ENCODE data around the gene HNRNPA3. TPM values are rescaled to one million over a fixed set of nuclear protein-coding genes. Genes with fewer than 3 reads are reported as not detected.

HNRNPA3 gene
- total and polyA plus RNA-seq, 2 of the 13 experiments (the other 11 are each of a cell fraction or from before 2014, with no cell fraction given) = 73.3 to 97.7 TPM

DNA sequence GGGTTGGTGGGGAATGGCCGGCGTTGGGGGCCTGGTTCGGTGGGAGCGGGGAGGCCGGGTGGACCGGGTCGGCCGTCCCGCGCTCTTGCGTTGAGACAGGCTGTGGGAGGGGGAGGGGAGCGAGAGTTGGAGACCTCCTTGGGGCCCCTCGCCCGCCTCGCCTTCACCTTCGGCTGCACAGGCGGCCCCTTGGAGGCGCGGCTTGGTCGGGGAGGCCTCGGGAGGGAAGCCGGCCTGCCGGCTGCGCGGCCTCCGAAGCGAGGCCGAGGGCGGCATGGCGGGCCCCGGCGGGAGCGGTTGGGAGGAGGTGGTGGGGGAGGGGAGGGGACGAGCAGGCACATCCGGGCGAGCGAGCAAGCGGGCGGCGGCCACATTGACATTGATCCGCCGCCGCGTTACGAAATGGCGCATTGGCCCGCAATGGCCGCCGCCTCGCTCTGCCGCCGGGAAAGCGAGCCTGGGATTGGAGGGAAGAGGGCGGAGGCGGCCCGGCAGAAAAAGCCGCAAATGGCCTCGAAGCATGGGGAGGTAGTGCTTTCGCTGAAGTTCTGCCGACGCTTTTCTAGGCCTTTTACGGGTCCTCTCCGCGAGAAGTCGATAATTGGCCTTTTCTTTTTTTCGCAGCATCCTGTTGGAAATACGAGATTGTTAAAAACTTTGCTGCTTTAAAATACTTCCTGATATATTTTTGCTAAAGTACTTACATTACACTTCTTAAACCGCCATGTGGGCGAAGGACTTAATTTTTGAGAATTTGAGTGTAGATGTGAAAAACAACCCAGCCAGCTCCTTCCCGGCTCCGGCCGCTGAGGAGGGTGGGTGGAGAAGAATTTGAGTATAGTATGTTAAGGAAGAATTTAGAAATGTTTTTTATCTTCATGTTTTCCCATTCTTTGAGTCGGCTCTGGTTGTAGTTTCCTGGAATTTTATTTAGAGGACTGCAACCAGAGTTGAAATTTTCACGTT lies 580 bp downstream of the HNRNPA3 start (continued):
- TF ChIP-seq SP5 (CRISPR knock-in tag; IDR thresholded peaks at IDR 0.05; ENCODE audit: borderline replicate concordance, low read depth) = peak; percentile 78
- peak; percentile 25 for TF ChIP-seq U2AF1 (optimal IDR thresholded peaks at IDR 0.05; ENCODE audit: low read depth, low read length)
- peak; percentile 78; the same call in 1 of the 2 replicates for TF ChIP-seq ZNF768 (CRISPR knock-in tag; IDR thresholded peaks at IDR 0.05)
- no peak for TF ChIP-seq EZH2 (conservative IDR thresholded peaks at IDR 0.05; ENCODE audit: low read depth, low read length)
- TF ChIP-seq KLF12 (CRISPR knock-in tag; IDR thresholded peaks at IDR 0.05; ENCODE audit: borderline replicate concordance) = 0 out of 2 replicates have a peak, but pooled peaks have one; percentile 7
- TF ChIP-seq TOPORS (CRISPR knock-in tag; IDR thresholded peaks at IDR 0.05) = no peak; the same call in 1 of the 2 replicates
- TF ChIP-seq, protein P1, sequence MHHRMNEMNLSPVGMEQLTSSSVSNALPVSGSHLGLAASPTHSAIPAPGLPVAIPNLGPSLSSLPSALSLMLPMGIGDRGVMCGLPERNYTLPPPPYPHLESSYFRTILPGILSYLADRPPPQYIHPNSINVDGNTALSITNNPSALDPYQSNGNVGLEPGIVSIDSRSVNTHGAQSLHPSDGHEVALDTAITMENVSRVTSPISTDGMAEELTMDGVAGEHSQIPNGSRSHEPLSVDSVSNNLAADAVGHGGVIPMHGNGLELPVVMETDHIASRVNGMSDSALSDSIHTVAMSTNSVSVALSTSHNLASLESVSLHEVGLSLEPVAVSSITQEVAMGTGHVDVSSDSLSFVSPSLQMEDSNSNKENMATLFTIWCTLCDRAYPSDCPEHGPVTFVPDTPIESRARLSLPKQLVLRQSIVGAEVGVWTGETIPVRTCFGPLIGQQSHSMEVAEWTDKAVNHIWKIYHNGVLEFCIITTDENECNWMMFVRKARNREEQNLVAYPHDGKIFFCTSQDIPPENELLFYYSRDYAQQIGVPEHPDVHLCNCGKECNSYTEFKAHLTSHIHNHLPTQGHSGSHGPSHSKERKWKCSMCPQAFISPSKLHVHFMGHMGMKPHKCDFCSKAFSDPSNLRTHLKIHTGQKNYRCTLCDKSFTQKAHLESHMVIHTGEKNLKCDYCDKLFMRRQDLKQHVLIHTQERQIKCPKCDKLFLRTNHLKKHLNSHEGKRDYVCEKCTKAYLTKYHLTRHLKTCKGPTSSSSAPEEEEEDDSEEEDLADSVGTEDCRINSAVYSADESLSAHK (CRISPR knock-in tag; IDR thresholded peaks at IDR 0.05; ENCODE audit: borderline replicate concordance) = no peak
- TF ChIP-seq RXRA (CRISPR knock-in tag; IDR thresholded peaks at IDR 0.05) = peak; percentile 84
- TF ChIP-seq ZNF224 (CRISPR knock-in tag; IDR thresholded peaks at IDR 0.05) = no peak
- TF ChIP-seq, protein P2, sequence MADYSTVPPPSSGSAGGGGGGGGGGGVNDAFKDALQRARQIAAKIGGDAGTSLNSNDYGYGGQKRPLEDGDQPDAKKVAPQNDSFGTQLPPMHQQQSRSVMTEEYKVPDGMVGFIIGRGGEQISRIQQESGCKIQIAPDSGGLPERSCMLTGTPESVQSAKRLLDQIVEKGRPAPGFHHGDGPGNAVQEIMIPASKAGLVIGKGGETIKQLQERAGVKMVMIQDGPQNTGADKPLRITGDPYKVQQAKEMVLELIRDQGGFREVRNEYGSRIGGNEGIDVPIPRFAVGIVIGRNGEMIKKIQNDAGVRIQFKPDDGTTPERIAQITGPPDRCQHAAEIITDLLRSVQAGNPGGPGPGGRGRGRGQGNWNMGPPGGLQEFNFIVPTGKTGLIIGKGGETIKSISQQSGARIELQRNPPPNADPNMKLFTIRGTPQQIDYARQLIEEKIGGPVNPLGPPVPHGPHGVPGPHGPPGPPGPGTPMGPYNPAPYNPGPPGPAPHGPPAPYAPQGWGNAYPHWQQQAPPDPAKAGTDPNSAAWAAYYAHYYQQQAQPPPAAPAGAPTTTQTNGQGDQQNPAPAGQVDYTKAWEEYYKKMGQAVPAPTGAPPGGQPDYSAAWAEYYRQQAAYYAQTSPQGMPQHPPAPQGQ (CRISPR knock-in tag; IDR thresholded peaks at IDR 0.05; ENCODE audit: borderline replicate concordance) = no peak
- TF ChIP-seq CCDC6 (CRISPR knock-in tag; IDR thresholded peaks at IDR 0.05) = peak; percentile 80
- TF ChIP-seq, protein P3, sequence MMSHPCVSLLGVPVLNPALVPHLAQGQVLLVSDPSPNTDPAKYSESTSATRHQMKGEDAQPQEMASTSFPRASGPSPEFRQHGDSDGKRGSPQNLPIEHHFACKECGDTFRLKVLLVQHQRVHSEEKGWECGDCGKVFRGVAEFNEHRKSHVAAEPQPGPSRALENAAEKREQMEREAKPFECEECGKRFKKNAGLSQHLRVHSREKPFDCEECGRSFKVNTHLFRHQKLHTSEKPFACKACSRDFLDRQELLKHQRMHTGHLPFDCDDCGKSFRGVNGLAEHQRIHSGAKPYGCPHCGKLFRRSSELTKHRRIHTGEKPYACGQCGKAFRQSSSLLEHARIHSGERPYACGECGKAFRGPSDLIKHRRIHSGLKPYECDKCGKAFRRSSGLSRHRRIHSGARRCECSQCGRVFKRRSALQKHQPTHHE (CRISPR knock-in tag; IDR thresholded peaks at IDR 0.05; ENCODE audit: borderline replicate concordance) = no peak; the same call in 1 of the 2 replicates
- TF ChIP-seq ZNF776 (CRISPR knock-in tag; IDR thresholded peaks at IDR 0.05) = peak; percentile 19
- TF ChIP-seq CHD2 (IDR thresholded peaks at IDR 0.05; ENCODE audit: low read depth, low read length) = peak; percentile 76
- peak; percentile 89; the same call in 1 of the 2 replicates for TF ChIP-seq SNAPC2 (CRISPR knock-in tag; IDR thresholded peaks at IDR 0.05)
- TF ChIP-seq FOSL2 (CRISPR knock-in tag; IDR thresholded peaks at IDR 0.05) = peak; percentile 62
- TF ChIP-seq PCBP2 (optimal IDR thresholded peaks at IDR 0.05; ENCODE audit: low read depth, low read length, poor library complexity, severe bottlenecking) = no peak
- TF ChIP-seq, protein P4, sequence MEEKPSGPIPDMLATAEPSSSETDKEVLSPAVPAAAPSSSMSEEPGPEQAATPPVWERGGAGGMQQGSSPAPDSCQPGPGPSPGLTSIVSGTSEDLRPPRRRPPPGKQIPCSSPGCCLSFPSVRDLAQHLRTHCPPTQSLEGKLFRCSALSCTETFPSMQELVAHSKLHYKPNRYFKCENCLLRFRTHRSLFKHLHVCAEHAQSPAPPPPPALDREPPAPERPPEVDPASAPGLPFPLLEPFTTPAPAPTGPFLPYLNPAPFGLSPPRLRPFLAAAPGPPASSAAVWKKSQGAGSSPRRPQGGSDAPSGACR (CRISPR knock-in tag; IDR thresholded peaks at IDR 0.05) = peak; percentile 93; the same call in 1 of the 2 replicates
- TF ChIP-seq, protein P5, sequence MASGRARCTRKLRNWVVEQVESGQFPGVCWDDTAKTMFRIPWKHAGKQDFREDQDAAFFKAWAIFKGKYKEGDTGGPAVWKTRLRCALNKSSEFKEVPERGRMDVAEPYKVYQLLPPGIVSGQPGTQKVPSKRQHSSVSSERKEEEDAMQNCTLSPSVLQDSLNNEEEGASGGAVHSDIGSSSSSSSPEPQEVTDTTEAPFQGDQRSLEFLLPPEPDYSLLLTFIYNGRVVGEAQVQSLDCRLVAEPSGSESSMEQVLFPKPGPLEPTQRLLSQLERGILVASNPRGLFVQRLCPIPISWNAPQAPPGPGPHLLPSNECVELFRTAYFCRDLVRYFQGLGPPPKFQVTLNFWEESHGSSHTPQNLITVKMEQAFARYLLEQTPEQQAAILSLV (CRISPR knock-in tag; IDR thresholded peaks at IDR 0.05; ENCODE audit: borderline replicate concordance) = no peak; the same call in 1 of the 2 replicates
- peak; percentile 80 for TF ChIP-seq KDM3A (CRISPR knock-in tag; IDR thresholded peaks at IDR 0.05; ENCODE audit: low read depth)
- TF ChIP-seq AGO2 (optimal IDR thresholded peaks at IDR 0.05; ENCODE audit: low read depth, low read length) = peak; percentile 99

Data from HepG2 (cell line).